PFSK-1 (cell line): Measurements from ENCODE around the gene NRXN3.

Source experiments
- FOXP2 ChIP-seq: optimal IDR thresholded peaks from 2 replicates; pipeline ENCODE3; 2011; ENCODE audit warnings: borderline replicate concordance, control low read depth, inconsistent platforms; ENCODE audit not compliant: insufficient read depth; ENCODE audit errors: extremely low read length, extremely low read depth
- POLR2AphosphoS5 ChIP-seq: IDR thresholded peaks from 2 replicates; pipeline ENCODE4 v1.6.1; 2012; ENCODE audit warnings: low read depth, mild to moderate bottlenecking, control low read depth, low read length, moderate library complexity
- REST ChIP-seq, 2 experiments: IDR thresholded peaks; 2 replicates each; pipeline versions ENCODE4 v1.6.1 to v1.8.0; 2011 to 2012; ENCODE audit warnings: low read depth in 2 of 2, low read length in 2 of 2, control low read depth in 1 of 2, inconsistent platforms in 1 of 2, mild to moderate bottlenecking in 1 of 2, moderate library complexity in 1 of 2; ENCODE audit not compliant: insufficient read depth in 1 of 2
- SIN3A ChIP-seq: IDR thresholded peaks from 2 replicates; pipeline ENCODE4 v1.6.1; 2012; ENCODE audit warnings: mild to moderate bottlenecking, low read length, moderate library complexity, borderline replicate concordance; ENCODE audit not compliant: insufficient read depth
- TAF1 ChIP-seq: IDR thresholded peaks from 2 replicates; pipeline ENCODE4 v1.6.1; 2012; ENCODE audit warnings: low read length, control low read depth, borderline replicate concordance; ENCODE audit not compliant: insufficient read depth

The NRXN3 gene

GRCh38 chr14:78259831-78260230, 89.7 kb downstream of the NRXN3 start:
- TF ChIP-seq FOXP2 (no peak), TAF1 (no peak), REST (IDR thresholded peaks at IDR 0.05; ENCODE audit: insufficient read depth in 1 of 2, low read depth in 2 of 2, low read length in 2 of 2) (no peak), SIN3A (no peak), POLR2AphosphoS5 (no peak)

- TF ChIP-seq FOXP2 (no peak), POLR2AphosphoS5 (no peak), REST (IDR thresholded peaks at IDR 0.05; ENCODE audit: insufficient read depth in 1 of 2, low read depth in 2 of 2, low read length in 2 of 2) (no peak), SIN3A (no peak), TAF1 (no peak)
Measured at GRCh38 chr14:78278464-78279250, 108.5 kb downstream of the NRXN3 start.

- TF ChIP-seq TAF1 (no peak), SIN3A (no peak), FOXP2 (no peak), POLR2AphosphoS5 (no peak), REST (IDR thresholded peaks at IDR 0.05; ENCODE audit: insufficient read depth in 1 of 2, low read depth in 2 of 2, low read length in 2 of 2) (no peak)
Measured at GRCh38 chr14:78282437-78282836, 112.3 kb downstream of the NRXN3 start.

- no peak for TF ChIP-seq SIN3A
- TF ChIP-seq REST (IDR thresholded peaks at IDR 0.05; ENCODE audit: insufficient read depth in 1 of 2, low read depth in 2 of 2, low read length in 2 of 2) = no peak
- no peak for TF ChIP-seq POLR2AphosphoS5
- no peak for TF ChIP-seq FOXP2
- TF ChIP-seq TAF1 = no peak
Measured at GRCh38 chr14:78286210-78286609, 116.0 kb downstream of the NRXN3 start.
